Stimulated activated CD4-positive, alpha-beta T cell treated with anti-CD3 and anti-CD28 coated beads, Interleukin-2, amount 100 ng/mL, for 24 hours (primary cell): ENCODE data around the gene RPS6KB2.
A peak's percentile ranks its signal among the peaks of the same experiment; 100 is the strongest.
"Not testable (repeated sequence)": the region's sequence is repeated elsewhere in the genome, so short reads cannot be mapped to it uniquely, and the experiment has no call there.

ENCODE experiments used
- DNase-seq, 2 donors: peaks; one replicate each; pipeline ENCODE4 v3.0.0-alpha.2; 2020

RPS6KB2 gene

GRCh38 chr11:67468759-67469507, 40.6 kb downstream of the RPS6KB2 start, which contains the start of gene TMEM134:
Gene TMEM134, minus strand, starts transcription at chr11:67469251. Its CDS starts 59 bp downstream, at chr11:67469192.
- peak; percentile 91 to 93 for DNase-seq

GRCh38 chr11:67469508-67469811, 41.2 kb downstream of the RPS6KB2 start:
- no peak for DNase-seq

DNA sequence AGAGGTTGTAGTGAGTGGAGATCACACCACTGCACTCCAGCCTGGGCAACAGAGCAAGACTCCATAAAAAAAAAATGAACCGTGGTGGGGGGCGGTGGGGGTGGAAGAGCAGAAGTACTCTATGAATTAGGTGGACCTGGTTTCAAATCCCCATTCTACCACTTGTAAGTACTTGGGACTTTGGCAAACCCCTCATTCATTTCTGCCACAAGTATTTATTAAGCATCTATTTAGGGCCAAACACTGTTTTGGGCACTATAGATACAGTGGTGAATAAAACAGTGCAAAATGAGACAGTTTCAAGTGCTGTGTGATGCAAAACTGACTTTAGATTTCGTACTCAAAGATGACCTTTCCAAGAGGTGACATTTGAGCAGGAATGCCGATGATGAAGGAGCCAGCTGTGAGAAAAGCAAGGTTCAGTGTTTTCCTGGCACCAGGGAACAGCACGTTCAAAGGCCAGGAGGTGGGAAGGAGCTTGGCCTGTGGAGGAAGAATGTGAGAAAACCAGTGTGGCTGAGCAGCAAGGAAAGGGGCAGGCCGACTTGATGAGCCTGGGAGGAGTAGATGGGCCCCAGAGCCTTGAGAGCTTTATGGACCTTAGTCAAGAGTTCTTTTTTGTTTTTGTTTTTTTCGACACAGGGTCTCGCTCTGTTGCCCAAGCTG, 42.2 kb downstream of the RPS6KB2 start:
- DNase-seq = no peak

DNA sequence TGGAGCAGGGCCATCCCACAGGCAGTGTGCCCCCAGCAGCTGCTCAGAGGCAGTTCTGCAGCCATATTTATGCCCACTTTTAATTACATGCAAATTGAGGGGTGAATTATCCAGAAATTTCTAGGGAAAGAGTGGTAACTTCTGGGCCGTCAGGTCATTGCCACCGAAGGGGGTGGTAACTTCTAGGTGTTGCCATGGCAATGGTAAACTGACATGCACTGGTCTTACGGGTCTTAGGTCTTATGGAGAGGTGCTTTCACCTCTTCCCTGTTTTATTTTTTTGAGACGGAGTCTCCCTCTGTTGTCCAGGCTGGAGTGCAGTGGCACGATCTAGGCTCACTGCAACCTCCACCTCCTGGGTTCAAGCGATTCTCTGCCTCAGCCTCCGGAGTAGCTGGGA, 44.6 kb downstream of the RPS6KB2 start:
- DNase-seq = no peak

DNA sequence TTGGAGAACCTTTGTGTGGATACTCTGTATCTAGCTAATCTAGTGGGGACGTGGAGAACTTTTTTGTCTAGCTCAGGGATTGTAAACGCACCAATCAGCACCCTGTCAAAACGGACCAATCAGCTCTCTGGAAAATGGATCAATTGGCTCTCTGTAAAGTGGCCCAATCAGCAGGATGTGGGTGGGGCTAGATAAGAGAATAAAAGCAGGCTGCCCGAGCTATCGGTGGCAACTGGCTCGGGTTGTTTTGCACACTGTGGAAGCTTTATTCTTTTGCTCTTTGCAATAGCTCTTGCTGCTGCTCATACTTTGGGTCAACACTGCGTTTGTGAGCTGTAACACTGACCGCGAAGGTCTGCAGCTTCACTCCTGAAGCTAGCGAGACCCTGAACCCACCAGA, 48.4 kb downstream of the RPS6KB2 start:
- DNase-seq = not testable (repeated sequence)

GRCh38 chr11:67477344-67478050, 49.2 kb downstream of the RPS6KB2 start:
- not testable (repeated sequence) for DNase-seq

- DNase-seq = peak in 1 of 2 donors; percentile 12
Measured at GRCh38 chr11:67482275-67482826, 54.1 kb downstream of the RPS6KB2 start.

- peak; percentile 97 to 98 for DNase-seq
Measured at GRCh38 chr11:67482827-67483798, 54.8 kb downstream of the RPS6KB2 start, which contains the start of gene AIP. Gene AIP, plus strand, starts transcription at chr11:67483026. Its CDS starts 133 bp downstream, at chr11:67483159.

DNA sequence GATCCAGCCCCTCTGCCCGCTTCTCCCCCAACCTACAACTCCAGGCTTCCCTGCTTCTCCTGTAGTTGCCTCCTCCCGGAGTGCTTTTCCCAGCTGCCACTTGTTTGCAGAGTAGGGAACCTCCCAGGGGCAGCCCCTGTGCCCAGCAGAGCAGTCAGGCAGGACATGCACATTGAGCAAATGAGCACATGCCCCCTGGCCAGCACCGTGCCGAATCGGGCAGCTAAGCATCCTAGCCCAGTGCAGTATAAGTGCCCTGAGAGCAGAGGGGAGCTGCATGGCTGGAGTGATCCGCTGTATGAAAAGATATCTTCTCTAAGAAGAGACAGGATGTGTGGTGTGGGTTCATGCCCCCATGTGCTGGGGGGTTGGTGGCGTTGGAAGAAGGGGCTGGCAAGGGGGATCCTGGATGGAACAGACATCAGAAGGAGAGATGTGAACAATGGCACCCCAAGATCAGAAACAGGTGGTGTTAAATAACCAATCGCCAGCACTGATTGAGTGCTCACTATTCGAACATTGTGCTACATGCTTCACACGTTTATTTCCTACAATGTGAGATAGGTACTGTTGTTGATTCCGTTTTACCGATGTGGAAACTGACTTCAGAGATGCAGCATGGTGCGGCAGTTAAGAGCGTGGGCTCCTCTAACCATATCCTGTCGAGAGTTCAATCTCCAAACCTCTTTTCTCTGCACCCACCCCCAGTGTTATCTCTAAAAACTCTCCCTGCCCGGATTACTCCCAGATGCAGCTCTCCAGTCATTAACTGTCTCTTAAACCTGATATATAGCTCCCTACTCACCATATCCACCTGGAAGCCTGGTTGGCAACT, 55.8 kb downstream of the RPS6KB2 start:
- peak; percentile 49 to 53 for DNase-seq

DNA sequence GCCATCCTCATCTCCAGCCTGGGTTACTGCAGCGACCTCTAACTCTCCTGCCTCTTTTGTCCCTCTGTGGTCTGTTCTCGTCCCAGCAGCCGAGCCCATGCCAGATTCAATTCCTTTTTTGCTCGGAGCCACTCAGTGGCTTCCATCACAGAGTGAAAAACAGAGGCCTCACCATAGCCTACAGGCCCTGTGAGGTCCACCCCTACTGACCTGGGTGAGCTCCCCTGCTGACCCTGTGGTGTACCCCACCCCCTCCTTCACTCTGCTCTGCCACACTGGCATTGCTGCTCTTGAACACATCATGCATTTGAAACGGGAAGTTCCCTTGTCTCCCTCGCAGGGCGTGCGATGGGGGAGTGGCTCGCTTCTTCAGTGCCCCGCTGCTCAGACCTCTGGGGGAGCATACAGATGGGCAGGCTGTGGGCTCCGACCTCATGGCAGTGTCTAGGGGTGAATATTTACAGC, 56.6 kb downstream of the RPS6KB2 start:
- DNase-seq = peak; percentile 73 to 79
